ENCODE results near the gene COL16A1.

The COL16A1 gene

DNA sequence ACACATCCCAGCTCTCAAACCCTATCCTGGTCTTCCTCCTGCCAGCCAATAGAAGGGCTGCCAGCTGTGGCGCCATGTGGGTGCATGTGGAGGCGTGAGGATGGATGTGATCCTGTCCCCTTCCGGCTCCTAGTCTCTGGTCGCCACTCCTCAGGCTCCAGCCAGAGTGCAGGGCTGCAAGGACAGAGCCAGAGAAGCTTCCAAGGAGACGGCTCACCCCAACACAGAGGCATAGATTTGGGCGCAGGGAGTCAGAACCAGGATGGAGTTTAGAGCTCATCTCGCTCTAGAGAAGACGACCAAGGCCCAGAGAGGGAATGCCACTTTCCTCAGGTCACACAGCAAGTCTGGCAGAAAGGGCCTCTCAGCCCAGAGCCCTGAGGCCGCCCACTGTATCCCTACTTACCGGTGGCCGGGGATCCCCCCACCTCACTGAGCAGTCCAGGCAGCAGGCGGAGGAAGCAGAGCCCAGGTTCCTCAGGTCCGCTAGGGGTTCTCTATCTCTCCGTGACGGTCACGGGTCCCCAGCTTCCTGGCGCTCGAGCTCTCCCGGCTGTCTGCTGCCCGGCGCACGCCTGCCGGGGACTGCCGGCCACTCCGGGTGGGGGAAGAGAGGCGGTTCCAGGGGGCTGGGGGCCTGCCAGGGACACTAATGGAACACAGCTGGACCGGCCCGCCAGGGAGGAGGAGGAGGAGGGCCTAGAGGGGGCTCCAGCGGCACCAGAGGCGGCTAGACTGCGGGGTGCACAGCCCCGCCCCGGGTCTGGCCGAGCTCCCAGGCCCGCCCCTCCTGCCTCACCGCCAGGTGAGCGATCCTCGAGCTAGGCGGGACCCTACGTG lies at the start of gene COL16A1:
Gene COL16A1 (minus strand): TSS at position 587 of the 840 bp plus-strand sequence. CDS start 1,824 bp downstream, outside the sequence.
- no peak for DNase-seq

- no peak for DNase-seq
Measured at GRCh38 chr1:31752952-31753475, 49.2 kb upstream of the COL16A1 start.

DNA sequence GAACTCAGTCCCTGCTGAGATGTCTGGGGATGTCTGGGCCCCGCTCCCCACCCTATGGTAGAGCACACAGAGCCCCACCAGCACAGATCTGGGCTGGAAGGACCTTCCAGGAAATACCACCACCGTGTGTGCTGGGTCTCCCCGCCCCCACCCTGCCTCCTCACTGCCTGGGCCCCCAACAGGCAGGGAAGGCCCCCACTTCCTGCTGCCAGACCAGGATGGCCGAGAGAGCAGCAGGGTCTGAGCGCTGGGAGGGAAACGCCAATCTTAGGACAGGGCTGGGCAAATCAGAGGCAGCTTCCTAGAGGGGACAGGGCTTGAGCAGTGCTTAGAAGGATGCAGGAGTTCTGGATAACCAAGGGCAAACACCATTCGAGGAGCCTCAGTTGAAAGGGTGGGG lies 48.4 kb upstream of the COL16A1 start:
- DNase-seq: no peak

GRCh38 chr1:31751822-31752241 lies 48.0 kb upstream of the COL16A1 start:
- no peak for DNase-seq

DNA sequence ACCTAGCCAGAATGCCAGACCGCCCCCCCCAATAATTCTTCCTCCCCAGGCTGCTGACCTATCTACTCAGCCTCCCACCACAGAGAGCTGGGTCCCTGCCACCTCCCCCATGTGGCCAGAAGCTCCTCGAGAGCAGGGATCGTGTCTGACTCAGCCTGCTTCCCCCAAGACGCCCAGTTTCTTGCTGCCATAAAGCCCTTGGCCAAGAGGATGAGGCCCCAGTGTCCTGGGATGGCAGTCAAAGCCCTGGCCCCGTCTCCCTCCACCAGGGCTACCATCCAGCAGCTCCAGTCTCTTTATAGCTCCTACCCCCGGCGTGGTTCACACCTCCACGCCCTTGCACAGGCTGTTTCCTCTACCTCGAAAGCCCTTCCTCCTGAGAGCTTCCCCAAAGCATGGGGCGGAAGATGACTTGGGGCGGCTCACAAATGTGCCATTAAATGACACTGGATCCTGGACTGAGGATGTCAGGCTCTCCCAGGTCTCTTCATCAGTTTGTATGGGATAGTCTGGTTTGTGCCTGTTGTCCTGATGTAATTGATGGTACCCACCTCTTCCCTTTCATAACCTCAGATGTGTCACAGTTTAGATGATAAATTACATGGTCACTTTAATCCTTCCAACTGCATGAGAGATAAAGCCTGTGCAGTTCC lies 47.2 kb upstream of the COL16A1 start:
- DNase-seq: no peak

DNA sequence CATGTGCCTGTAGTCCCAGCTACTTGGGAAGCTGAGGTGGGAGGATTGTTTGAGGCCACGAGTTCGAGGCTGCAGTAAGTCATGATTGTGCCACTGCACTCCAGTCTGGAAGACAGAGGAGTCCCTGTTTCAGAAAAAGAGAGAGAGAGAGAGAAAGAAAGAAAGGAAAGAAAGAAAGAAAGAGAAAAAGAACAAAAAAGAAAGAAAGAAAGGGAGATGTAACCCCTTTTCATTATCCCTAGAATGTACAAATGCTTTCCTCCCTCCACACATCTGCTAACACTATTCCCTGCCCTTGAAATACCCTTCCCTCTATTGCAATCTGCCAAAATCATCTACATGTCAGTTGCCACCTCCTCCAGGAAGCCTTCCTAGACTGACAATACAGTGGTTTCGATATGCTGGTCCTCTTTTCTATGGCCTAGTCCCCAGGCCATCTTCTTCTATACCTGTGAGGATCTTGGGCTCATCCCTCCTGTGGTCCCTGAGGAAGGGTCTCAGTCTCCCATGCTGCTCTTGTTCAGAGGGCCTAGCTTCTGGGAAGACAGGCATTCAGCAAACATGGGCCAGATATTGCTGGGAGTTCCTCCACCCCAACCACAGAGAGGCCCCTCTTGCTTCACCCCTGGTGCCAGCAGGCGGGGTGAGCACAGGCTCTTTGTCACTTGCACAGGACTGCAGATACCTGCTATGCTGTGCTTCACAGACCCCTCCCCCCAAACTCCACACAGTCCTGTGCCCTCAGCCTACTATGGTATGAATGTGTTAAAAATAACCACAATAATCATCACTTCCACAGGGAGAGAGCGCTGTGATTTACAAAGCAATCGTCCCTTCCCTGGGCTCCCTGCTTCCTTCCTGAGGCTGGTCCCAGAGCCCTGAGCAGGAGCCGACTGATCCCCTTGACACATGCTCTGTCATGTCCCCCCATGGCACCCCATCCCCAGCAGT lies 46.2 kb upstream of the COL16A1 start:
- no peak for DNase-seq

- no peak for DNase-seq
Measured at GRCh38 chr1:31748365-31748764, 44.5 kb upstream of the COL16A1 start.

GRCh38 chr1:31747304-31747703 lies 43.5 kb upstream of the COL16A1 start:
- no peak for DNase-seq

DNA sequence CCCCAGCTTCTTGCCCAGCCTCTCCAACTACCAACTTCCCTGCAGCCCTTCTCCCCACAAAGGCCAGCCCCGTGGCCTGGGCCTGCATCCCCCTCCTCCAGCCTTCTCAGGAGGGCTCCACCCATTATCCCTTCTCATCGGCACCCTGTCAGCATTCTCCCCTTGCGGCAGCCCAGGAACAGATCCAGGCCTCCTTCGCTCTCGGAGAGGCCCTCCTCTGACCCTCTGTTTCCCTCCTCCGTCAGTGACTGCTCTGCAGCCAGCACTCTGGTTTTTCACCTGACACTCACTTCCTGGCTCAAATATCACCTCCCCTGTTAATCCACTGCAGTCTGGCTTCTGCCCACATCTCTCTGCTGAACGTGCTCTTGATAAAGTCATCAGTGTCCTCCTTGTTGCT lies 42.9 kb upstream of the COL16A1 start:
- DNase-seq: no peak

GRCh38 chr1:31745946-31746670 lies 42.3 kb upstream of the COL16A1 start:
- DNase-seq: no peak

DNA sequence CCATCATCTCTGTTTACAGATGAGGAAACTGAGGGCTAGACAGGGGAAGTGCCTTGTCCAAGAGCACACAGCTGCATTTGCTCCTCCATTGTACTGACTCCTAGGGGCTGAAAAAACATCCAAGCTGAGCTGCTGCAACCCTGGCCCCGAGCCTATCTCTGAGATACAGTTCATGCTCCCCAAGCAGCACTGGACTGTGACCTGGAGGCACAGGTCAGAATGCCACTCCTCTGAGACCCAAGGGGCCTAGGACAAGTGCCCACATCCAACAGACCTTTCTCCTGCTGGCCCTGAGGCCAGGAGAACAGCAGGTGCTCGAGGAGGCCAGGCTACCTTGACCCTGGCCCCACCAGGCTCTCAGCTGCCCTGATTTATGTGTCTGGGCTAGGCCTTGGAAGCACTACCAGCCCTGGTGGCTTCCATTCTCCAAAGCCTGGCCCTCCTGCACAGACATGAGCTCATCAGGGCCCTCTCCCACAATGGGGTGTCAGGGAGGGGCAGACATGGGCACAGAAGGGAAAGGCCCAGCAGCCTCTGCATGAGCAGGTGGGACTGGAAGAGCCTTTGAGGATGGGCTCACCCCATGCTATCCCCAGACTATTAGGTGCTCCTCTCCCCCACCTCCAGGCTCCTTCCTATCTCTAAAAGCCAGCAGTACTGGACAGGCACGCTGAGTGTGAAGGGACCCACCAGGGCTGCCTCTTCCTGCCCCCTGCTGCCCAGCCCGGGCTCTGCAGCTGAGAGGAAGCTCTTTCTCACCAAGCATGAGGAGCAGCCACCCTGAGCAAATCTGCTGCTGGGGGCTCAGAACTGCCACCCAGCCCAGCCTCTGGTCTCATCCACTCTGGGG lies 41.5 kb upstream of the COL16A1 start:
- DNase-seq: peak; percentile 68

- no peak for DNase-seq
Measured at GRCh38 chr1:31744165-31744888, 40.5 kb upstream of the COL16A1 start.

DNA sequence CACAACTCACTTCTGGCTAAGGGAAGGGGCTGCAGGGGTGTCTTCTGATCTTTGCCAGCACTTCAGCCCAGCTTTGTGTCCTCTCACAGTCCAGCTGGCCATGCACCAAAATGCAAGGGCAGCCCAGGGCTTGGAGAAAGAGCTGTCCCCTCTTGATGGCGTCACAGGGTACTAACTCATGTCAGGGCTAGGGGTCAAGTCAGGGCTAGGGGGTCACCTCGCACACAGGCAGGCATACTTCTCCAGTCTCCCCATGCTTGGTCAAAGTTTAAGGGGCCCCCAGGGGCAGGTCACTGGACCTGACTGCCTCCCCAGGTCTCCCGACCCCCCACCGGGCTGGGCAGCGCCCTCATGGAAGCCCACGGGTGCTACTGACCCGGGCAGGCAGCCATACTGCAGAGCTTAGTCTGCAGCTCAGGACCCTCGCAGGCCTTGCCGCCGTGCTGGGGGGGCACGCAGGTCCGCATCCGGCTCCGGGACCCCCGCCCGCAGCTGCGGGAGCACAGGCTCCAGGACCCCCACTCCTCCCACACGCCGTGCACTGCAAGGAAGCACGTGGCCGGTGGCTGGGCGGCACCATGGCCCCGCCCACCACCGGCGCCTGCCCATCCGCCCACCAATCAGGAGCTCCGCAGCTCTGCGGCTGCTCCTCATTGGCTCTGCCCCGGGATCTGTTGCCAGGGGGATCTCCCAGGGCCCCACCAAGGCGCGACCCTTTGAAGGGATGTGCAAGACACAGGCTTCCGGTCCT lies 38.8 kb upstream of the COL16A1 start:
- no peak for DNase-seq

GRCh38 chr1:31739346-31739745 lies 35.5 kb upstream of the COL16A1 start:
- DNase-seq: no peak

- no peak for DNase-seq
Measured at GRCh38 chr1:31736675-31737074, 32.9 kb upstream of the COL16A1 start.

GRCh38 chr1:31735571-31735970 lies 31.8 kb upstream of the COL16A1 start:
- DNase-seq: no peak

DNA sequence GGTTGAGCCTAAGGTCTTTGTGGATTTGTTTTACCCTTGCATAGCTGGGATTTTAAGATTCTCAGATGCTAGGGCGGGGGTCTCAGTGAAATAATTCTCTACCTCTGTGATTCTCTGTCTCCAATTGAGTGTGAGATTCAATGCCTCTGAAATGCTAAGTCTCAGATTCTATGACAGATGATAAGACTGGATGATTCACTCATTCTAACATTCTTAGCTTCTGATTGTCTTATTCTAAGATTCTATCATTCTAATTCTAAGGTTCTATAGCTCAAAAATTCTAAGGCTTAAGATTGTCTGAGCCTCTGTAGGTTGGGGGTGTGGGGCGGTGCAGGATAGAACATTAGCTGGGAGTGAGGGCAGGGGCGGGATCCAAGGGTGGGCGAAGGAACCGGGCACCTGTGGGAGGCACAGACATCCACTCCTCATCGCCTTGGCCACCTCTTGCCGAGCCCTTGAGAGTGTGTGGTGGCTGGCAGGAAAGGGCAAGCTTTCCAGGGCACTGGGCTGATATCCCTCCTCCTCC lies 30.8 kb upstream of the COL16A1 start:
- DNase-seq: no peak

DNA sequence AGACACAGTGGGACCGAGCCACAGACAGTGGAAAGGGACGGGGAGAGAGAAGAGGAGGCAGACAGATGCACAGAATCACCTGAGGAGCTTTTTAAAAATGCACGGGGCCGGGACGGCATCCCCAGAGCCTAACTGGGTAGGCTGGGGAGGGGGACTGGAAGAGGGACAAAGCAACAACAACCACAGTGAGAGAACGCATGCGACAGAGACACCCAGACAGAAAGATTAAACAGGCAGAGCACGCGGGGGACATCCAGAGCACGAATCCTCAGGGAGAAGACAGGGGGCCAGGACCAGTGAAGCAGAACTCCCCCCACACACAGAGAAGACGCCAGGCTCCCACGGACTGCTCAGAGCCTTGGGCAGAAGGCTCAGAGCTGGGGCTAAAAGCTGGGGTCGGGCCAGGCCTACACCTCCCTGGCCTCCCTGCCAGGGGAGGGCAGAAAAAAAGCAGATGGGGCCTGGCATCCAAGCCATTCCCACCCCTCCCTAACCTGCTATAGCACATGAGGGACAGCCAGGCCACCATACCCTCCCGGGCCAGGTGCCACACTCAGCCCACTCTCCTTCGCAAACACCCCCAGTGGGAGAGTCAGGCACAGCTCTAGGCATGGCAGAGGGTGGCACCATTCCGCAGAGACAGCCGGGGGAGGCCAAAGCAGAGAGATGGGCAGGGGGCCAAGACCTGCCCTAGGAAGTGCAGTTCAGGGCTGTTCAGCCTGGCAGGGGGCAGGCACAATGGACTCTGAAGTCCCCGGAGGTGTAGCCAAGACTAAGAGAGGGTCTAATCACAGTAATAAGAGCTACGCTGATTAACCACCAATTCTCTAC lies 29.8 kb upstream of the COL16A1 start:
- no peak for DNase-seq
